ENCODE measurements around the gene JAKMIP1. TPM values are rescaled to one million over a fixed set of nuclear protein-coding genes. Genes with fewer than 3 reads are reported as not detected.

The JAKMIP1 gene
- total RNA-seq, 1 donor from 2014 or later = 15.5 TPM

GRCh38 chr4:6121276-6121850 lies 79.0 kb downstream of the JAKMIP1 start:
- Mint-ChIP-seq H3K9me3 (no peaks in the 10 kb centered on the region), H3K36me3 (ENCODE audit: low read depth) (peaks cover 2% of the 10 kb centered on the region), H3K27me3 (ENCODE audit: insufficient read depth) (peaks cover 5% of the 10 kb centered on the region), H3K27ac (no peak overlapping the region), H3K4me3 (no peak overlapping the region), H3K4me1 (ENCODE audit: low read depth) (peaks cover 23% of the 10 kb centered on the region)
- no peak for DNase-seq (ENCODE audit: low spot score)
- intact Hi-C loops (cut with micrococcal nuclease) = no loop called here

GRCh38 chr4:6120361-6120760 lies 80.0 kb downstream of the JAKMIP1 start:
- Mint-ChIP-seq H3K36me3 (ENCODE audit: low read depth) (peaks cover 3% of the 10 kb centered on the region), H3K27me3 (ENCODE audit: insufficient read depth) (peaks cover 5% of the 10 kb centered on the region), H3K4me3 (no peak overlapping the region), H3K27ac (no peak overlapping the region), H3K9me3 (no peaks in the 10 kb centered on the region), H3K4me1 (ENCODE audit: low read depth) (peaks cover 23% of the 10 kb centered on the region)
- intact Hi-C loops (cut with micrococcal nuclease) = no loop called here
- DNase-seq (ENCODE audit: low spot score) = no peak

DNA sequence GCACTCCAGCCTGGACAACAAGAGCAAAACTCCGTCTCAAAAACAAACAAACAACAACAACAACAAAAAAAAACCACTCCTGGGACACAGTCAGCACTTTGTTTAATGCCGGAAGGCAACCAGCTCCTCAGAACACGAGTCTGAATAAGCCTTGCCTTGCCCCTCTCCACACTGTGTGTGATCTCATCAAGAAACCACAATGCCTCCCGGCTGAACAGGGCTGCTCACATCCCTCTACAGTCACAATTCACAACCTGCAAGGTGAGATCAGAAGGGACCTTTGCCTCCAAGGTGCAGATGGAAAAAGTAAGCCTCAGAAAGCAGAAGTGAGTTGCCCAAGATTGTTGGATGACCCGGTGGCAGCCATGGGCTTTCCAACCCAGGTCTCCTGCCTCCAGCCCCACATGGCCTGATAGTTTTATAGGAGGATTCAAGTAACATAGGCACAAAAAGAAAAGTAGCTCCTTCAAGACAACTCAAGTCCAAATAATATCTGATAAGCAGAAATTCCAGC lies 80.8 kb downstream of the JAKMIP1 start:
- H3K36me3 Mint-ChIP-seq (ENCODE audit: low read depth) = peaks cover 3% of the 10 kb centered on the region
- peaks cover 5% of the 10 kb centered on the region for H3K27me3 Mint-ChIP-seq (ENCODE audit: insufficient read depth)
- no peak overlapping the region for H3K4me3 Mint-ChIP-seq
- peaks cover 28% of the 10 kb centered on the region for H3K4me1 Mint-ChIP-seq (ENCODE audit: low read depth)
- intact Hi-C loops (cut with micrococcal nuclease) = no loop called here
- no peak overlapping the region for H3K27ac Mint-ChIP-seq
- no peaks in the 10 kb centered on the region for H3K9me3 Mint-ChIP-seq
- DNase-seq (ENCODE audit: low spot score) = no peak

GRCh38 chr4:6118201-6118600 lies 82.1 kb downstream of the JAKMIP1 start:
- H3K4me3 Mint-ChIP-seq = no peak overlapping the region
- peaks cover 38% of the 10 kb centered on the region for H3K4me1 Mint-ChIP-seq (ENCODE audit: low read depth)
- no peak overlapping the region for H3K27ac Mint-ChIP-seq
- intact Hi-C loops (cut with micrococcal nuclease) = no loop called here
- DNase-seq (ENCODE audit: low spot score) = no peak
- H3K27me3 Mint-ChIP-seq (ENCODE audit: insufficient read depth) = peaks cover 5% of the 10 kb centered on the region
- peaks cover 8% of the 10 kb centered on the region for H3K36me3 Mint-ChIP-seq (ENCODE audit: low read depth)
- no peaks in the 10 kb centered on the region for H3K9me3 Mint-ChIP-seq

GRCh38 chr4:6116696-6117285 lies 83.6 kb downstream of the JAKMIP1 start:
- H3K36me3 Mint-ChIP-seq (ENCODE audit: low read depth) = peaks cover 8% of the 10 kb centered on the region
- no peak overlapping the region for H3K4me3 Mint-ChIP-seq
- no peak for DNase-seq (ENCODE audit: low spot score)
- H3K27me3 Mint-ChIP-seq (ENCODE audit: insufficient read depth) = peaks cover 5% of the 10 kb centered on the region
- H3K4me1 Mint-ChIP-seq (ENCODE audit: low read depth) = peaks cover 38% of the 10 kb centered on the region
- no peak overlapping the region for H3K27ac Mint-ChIP-seq
- H3K9me3 Mint-ChIP-seq = no peaks in the 10 kb centered on the region
- intact Hi-C loops (cut with micrococcal nuclease) = no loop called here

GRCh38 chr4:6115746-6116586 lies 84.4 kb downstream of the JAKMIP1 start:
- no peak overlapping the region for H3K4me3 Mint-ChIP-seq
- no peak for DNase-seq (ENCODE audit: low spot score)
- intact Hi-C loops (cut with micrococcal nuclease) = no loop called here
- H3K27ac Mint-ChIP-seq = no peak overlapping the region
- peaks cover 33% of the 10 kb centered on the region for H3K4me1 Mint-ChIP-seq (ENCODE audit: low read depth)
- peaks cover 5% of the 10 kb centered on the region for H3K27me3 Mint-ChIP-seq (ENCODE audit: insufficient read depth)
- peaks cover 8% of the 10 kb centered on the region for H3K36me3 Mint-ChIP-seq (ENCODE audit: low read depth)
- no peaks in the 10 kb centered on the region for H3K9me3 Mint-ChIP-seq

DNA sequence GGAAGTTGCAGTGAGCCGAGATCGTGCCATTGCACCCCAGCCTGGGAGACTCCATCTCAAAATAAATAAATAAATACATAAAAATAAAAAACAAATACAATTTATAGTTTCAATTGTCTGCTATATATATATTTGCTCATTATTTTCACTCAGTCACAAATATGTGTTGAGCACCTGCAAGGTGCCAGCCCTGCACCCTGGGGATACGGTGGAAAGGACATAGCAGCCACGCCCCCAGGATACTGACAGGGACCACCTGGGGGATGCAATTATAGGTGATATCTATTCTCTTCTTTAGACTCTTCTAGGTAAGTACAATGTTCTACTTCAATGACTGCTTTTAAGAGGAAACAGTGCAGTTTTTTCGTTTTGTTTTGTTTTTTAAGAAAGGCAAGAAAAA lies 85.0 kb downstream of the JAKMIP1 start:
- Mint-ChIP-seq H3K4me3 (no peak overlapping the region), H3K27me3 (ENCODE audit: insufficient read depth) (peaks cover 5% of the 10 kb centered on the region), H3K9me3 (no peaks in the 10 kb centered on the region), H3K27ac (no peak overlapping the region), H3K36me3 (ENCODE audit: low read depth) (peaks cover 8% of the 10 kb centered on the region), H3K4me1 (ENCODE audit: low read depth) (peaks cover 33% of the 10 kb centered on the region)
- intact Hi-C loops (cut with micrococcal nuclease) = no loop called here
- DNase-seq (ENCODE audit: low spot score) = no peak

- peaks cover 5% of the 10 kb centered on the region for H3K27me3 Mint-ChIP-seq (ENCODE audit: insufficient read depth)
- no peaks in the 10 kb centered on the region for H3K9me3 Mint-ChIP-seq
- no peak overlapping the region for H3K27ac Mint-ChIP-seq
- no peak for DNase-seq (ENCODE audit: low spot score)
- intact Hi-C loops (cut with micrococcal nuclease) = no loop called here
- no peak overlapping the region for H3K4me3 Mint-ChIP-seq
- peaks cover 11% of the 10 kb centered on the region for H3K36me3 Mint-ChIP-seq (ENCODE audit: low read depth)
- H3K4me1 Mint-ChIP-seq (ENCODE audit: low read depth) = peaks cover 30% of the 10 kb centered on the region
Observed at GRCh38 chr4:6114601-6115000, 85.7 kb downstream of the JAKMIP1 start.

- H3K9me3 Mint-ChIP-seq = no peaks in the 10 kb centered on the region
- H3K27ac Mint-ChIP-seq = peak overlapping the region; percentile 5
Observed at GRCh38 chr4:6114181-6114580, 86.2 kb downstream of the JAKMIP1 start.

DNA sequence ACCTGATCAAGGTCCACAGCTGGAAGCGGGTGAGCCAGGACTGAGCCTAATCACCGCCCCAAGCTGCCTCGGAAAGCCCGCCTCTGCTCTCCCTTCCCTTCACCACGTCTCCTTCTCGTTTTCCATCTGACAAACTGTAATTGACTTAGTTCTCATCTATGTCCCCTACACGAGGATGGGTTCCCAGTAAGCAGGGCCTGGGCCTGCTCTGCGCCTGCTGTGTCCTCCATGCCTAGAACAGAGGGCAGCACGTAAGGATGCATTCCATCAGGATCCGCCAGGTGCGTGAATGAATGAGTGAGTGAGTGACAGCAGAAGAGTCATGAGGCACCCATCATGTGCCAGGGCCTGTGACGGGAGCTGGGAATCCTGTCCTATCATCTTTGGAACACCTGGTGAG lies 86.7 kb downstream of the JAKMIP1 start:
- peak overlapping the region; percentile 21 for H3K4me3 Mint-ChIP-seq
- H3K4me1 Mint-ChIP-seq (ENCODE audit: low read depth) = peaks cover 23% of the 10 kb centered on the region
- H3K27ac Mint-ChIP-seq = peak overlapping the region; percentile 5
- H3K36me3 Mint-ChIP-seq (ENCODE audit: low read depth) = peaks cover 10% of the 10 kb centered on the region
- DNase-seq (ENCODE audit: low spot score) = no peak
- H3K27me3 Mint-ChIP-seq (ENCODE audit: insufficient read depth) = peaks cover 5% of the 10 kb centered on the region
- no peaks in the 10 kb centered on the region for H3K9me3 Mint-ChIP-seq
- intact Hi-C loops (cut with micrococcal nuclease) = no loop called here

More at GRCh38 chr4:6114181-6114580, 86.2 kb downstream of the JAKMIP1 start:
- no peak for DNase-seq (ENCODE audit: low spot score)
- H3K4me3 Mint-ChIP-seq = peak overlapping the region; percentile 21
- intact Hi-C loops (cut with micrococcal nuclease) = no loop called here
- H3K4me1 Mint-ChIP-seq (ENCODE audit: low read depth) = peaks cover 27% of the 10 kb centered on the region
- peaks cover 9% of the 10 kb centered on the region for H3K36me3 Mint-ChIP-seq (ENCODE audit: low read depth)
- peaks cover 5% of the 10 kb centered on the region for H3K27me3 Mint-ChIP-seq (ENCODE audit: insufficient read depth)

GRCh38 chr4:6112606-6113290 lies 87.6 kb downstream of the JAKMIP1 start:
- H3K4me1 Mint-ChIP-seq (ENCODE audit: low read depth) = peaks cover 22% of the 10 kb centered on the region
- no peak overlapping the region for H3K4me3 Mint-ChIP-seq
- no peaks in the 10 kb centered on the region for H3K9me3 Mint-ChIP-seq

GRCh38 chr4:6111354-6111960 lies 88.9 kb downstream of the JAKMIP1 start:
- H3K4me1 Mint-ChIP-seq (ENCODE audit: low read depth) = peaks cover 15% of the 10 kb centered on the region
- H3K4me3 Mint-ChIP-seq = no peak overlapping the region
- no peak overlapping the region for H3K27ac Mint-ChIP-seq
- H3K9me3 Mint-ChIP-seq = no peaks in the 10 kb centered on the region
- no peaks in the 10 kb centered on the region for H3K27me3 Mint-ChIP-seq (ENCODE audit: insufficient read depth)
- DNase-seq (ENCODE audit: low spot score) = no peak
- intact Hi-C loops (cut with micrococcal nuclease) = no loop called here
- H3K36me3 Mint-ChIP-seq (ENCODE audit: low read depth) = peaks cover 21% of the 10 kb centered on the region

More at GRCh38 chr4:6112606-6113290, 87.6 kb downstream of the JAKMIP1 start:
- H3K36me3 Mint-ChIP-seq (ENCODE audit: low read depth) = peaks cover 13% of the 10 kb centered on the region
- H3K27ac Mint-ChIP-seq = no peak overlapping the region
- no peak for DNase-seq (ENCODE audit: low spot score)
- H3K27me3 Mint-ChIP-seq (ENCODE audit: insufficient read depth) = peaks cover 5% of the 10 kb centered on the region
- intact Hi-C loops (cut with micrococcal nuclease) = no loop called here
